Small intestine (tissue), 7 donors: ENCODE measurements around the gene TBCK. TPM values are rescaled to one million over a fixed set of nuclear protein-coding genes. Genes with fewer than 3 reads are reported as not detected.

Experiments used
- DNase-seq, 2 donors: peaks; one replicate each; pipeline versions ENCODE4 v3.0.0 to v3.0.0-alpha.2; 2013
- FAIRE-seq: peaks from 2 replicates; lab custom pipeline; 2012; peaks lifted over from hg19 to GRCh38; lab: Jason Lieb, UNC
- H3K27ac ChIP-seq, 3 donors: one replicate each; pipeline ENCODE4 v1.5.1; 2013; ENCODE audit warnings: low read length in 2 of 3, mild to moderate bottlenecking in 2 of 3, control low read depth in 1 of 3, inconsistent platforms in 1 of 3, low read depth in 1 of 3, moderate library complexity in 1 of 3
- H3K27me3 ChIP-seq, 3 donors: one replicate each; pipeline ENCODE4 v1.6.1; 2013; ENCODE audit warnings: low read length in 3 of 3, inconsistent platforms in 1 of 3; ENCODE audit not compliant: control insufficient read depth in 3 of 3, insufficient read depth in 3 of 3
- H3K36me3 ChIP-seq, 3 donors: one replicate each; pipeline ENCODE4 v1.6.1; 2013; ENCODE audit warnings: low read length in 3 of 3, inconsistent platforms in 1 of 3, low read depth in 1 of 3, mild to moderate bottlenecking in 1 of 3, moderate library complexity in 1 of 3; ENCODE audit not compliant: control insufficient read depth in 3 of 3, insufficient read depth in 2 of 3
- H3K4me1 ChIP-seq, 3 donors: one replicate each; pipeline ENCODE4 v1.6.1; 2013; ENCODE audit warnings: low read length in 2 of 3, inconsistent platforms in 1 of 3, low read depth in 1 of 3, mild to moderate bottlenecking in 1 of 3, moderate library complexity in 1 of 3; ENCODE audit not compliant: control insufficient read depth in 3 of 3, insufficient read depth in 2 of 3
- H3K4me3 ChIP-seq, 3 donors: one replicate each; pipeline ENCODE4 v1.5.1; 2013; ENCODE audit warnings: low read length in 3 of 3, control low read depth in 1 of 3, inconsistent platforms in 1 of 3, low read depth in 1 of 3, mild to moderate bottlenecking in 1 of 3, moderate library complexity in 1 of 3
- H3K9me3 ChIP-seq, 2 donors: one replicate each; pipeline ENCODE4 v1.6.1; 2013; ENCODE audit warnings: low read depth in 1 of 2, low read length in 1 of 2; ENCODE audit not compliant: control insufficient read depth in 2 of 2, insufficient read depth in 1 of 2
- WGBS, 3 donors: extraction: QIAGEN DNeasy Blood & Tissue Kit; methylation state at CpG; one replicate each; pipeline ENCODE4 v1.1.7; 2013; 5-methylcytosine and 5-hydroxymethylcytosine counted together
- polyA plus RNA-seq, 4 donors: library from polyadenylated mRNA; stranded (reverse) in 3 of 4; unstranded in 1 of 4; fragments of 200-250 nt in 3 of 4; fragments of 120-200 nt in 1 of 4; gene quantifications; one replicate each; pipeline versions ENCODE4 v1.2.1 to v1.2.3, GENCODE V29; 2013
- donor health status: healthy with polysubstance abuse.
- donor health status: control.
- donor health status: control.
- donor health status: Bipolar disorder and iron deficiency.
- donor health status: healthy.

Gene TBCK
- polyA plus RNA-seq, 4 donors = 5.1 to 31.6 (median 9.3) TPM

DNA sequence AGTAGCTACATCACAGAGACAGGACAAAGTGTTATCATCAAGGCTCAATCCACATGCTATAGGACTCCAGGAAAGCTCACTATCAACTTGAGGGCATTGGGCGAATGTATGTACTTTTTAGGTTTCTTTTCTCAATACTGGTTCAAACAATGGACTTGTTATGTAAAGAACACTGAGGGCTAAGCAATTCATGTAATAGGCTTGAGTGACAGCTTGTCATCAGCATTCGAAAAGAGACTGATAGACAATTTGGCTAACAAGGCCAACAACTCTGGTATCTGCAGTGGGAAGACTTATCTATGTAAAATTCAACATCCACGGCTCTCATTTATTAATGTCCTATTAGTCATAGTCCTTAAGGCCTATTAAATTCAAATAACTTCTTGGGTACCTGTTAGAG lies 279.7 kb downstream of the TBCK start:
- Histone ChIP-seq H3K4me3 (no peak overlapping the region), H3K27me3 (no peaks in the 10 kb centered on the region), H3K36me3 (no peaks in the 10 kb centered on the region), H3K27ac (no peak overlapping the region), H3K9me3 (peaks cover 0 to 7% of the 10 kb centered on the region in 2 donors), H3K4me1 (no peaks in the 10 kb centered on the region)
- no peak for DNase-seq
- 83 to 90% (median 90%) methylated on average over 3 of the region's 3 CpGs for WGBS, 3 donors
- no peak for FAIRE-seq

- peaks cover 0 to 7% of the 10 kb centered on the region in 2 donors for H3K9me3 ChIP-seq
- DNase-seq = no peak
- FAIRE-seq = no peak
- WGBS, 3 donors = 93 to 100% (median 95%) methylated on average over 1 of the region's 1 CpG
- no peaks in the 10 kb centered on the region for H3K4me1 ChIP-seq
- no peak overlapping the region for H3K27ac ChIP-seq
- H3K36me3 ChIP-seq = no peaks in the 10 kb centered on the region
- no peak overlapping the region for H3K4me3 ChIP-seq
- H3K27me3 ChIP-seq = no peaks in the 10 kb centered on the region
Observed at GRCh38 chr4:106035204-106035603, 280.8 kb downstream of the TBCK start.

DNA sequence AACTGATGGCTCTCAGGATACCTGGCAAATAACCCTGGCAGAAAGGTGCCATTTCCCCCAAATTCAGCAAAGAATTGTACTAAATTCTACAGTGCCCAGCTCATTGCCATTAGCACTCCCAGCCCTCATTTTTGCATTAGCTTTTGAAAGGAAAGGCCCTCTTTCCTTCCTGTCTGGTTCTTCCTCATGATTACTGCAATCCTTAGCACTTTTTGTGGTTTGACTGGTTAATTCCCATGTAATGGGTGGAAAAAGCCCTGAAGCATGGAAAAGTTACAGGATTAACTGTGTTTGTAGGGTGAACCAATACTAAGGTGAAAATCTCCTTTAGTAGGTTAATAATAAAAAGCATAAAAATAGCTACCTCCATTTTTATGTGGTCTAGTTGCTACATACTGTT lies 281.3 kb downstream of the TBCK start:
- H3K4me1 ChIP-seq = no peaks in the 10 kb centered on the region
- no peak overlapping the region for H3K4me3 ChIP-seq
- no peaks in the 10 kb centered on the region for H3K36me3 ChIP-seq
- no peaks in the 10 kb centered on the region for H3K27me3 ChIP-seq
- no peak overlapping the region for H3K27ac ChIP-seq
- FAIRE-seq (no peak), DNase-seq (no peak)
- H3K9me3 ChIP-seq = peaks cover 0 to 8% of the 10 kb centered on the region in 2 donors

GRCh38 chr4:106034220-106034619 lies 281.8 kb downstream of the TBCK start:
- WGBS, 3 donors = 78 to 91% (median 79%) methylated on average over 3 of the region's 3 CpGs
- H3K9me3 ChIP-seq = peaks cover 0 to 13% of the 10 kb centered on the region in 2 donors
- H3K4me1 ChIP-seq = no peaks in the 10 kb centered on the region
- DNase-seq (no peak), FAIRE-seq (no peak)
- H3K36me3 ChIP-seq = no peaks in the 10 kb centered on the region
- no peaks in the 10 kb centered on the region for H3K27me3 ChIP-seq
- no peak overlapping the region for H3K4me3 ChIP-seq
- no peak overlapping the region for H3K27ac ChIP-seq

DNA sequence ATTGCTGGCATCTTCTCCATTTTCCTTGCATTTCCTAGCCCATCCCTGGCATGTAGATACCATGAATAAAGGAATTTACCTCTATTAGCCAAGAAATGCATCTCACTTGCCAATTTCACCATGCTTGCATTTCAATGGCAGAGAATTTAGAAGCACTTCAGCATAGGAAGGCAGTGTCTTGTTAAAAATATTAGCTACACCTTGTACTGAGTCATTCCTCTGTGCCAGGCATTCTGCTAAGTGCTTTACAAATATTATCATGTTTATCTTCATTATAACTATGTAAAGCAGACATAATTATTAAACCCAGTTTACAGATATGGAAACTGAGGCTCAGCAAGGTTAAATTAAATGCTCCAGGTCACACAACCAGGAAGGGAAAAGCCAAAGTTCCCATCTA lies 282.5 kb downstream of the TBCK start:
- FAIRE-seq = no peak
- Histone ChIP-seq H3K36me3 (no peaks in the 10 kb centered on the region), H3K4me1 (no peaks in the 10 kb centered on the region), H3K9me3 (peaks cover 0 to 21% of the 10 kb centered on the region in 2 donors), H3K27me3 (no peaks in the 10 kb centered on the region), H3K27ac (no peak overlapping the region), H3K4me3 (no peak overlapping the region)
- no peak for DNase-seq

DNA sequence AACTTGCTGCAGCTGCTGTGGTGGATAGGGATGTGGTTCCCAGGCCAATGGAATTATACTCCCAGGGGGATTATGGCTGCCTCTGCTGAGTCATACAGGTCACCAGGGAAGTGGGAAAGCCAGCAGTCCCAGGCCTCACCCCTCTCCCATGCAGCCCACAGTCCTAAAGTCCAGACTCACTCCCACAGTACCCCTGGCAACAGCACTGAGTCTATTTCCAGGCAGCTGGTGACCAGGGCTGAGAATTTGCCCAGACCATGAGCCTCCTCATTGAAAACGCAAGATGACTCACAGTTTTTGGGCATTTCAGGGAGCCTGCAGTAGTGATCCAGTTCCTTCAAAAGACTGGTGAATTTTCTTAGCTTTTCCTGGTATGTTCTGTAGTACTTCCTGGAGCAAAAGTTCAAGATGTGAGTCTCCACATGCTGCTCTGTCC lies 283.1 kb downstream of the TBCK start:
- 73 to 85% (median 83%) methylated on average over 1 of the region's 1 CpG for WGBS, 3 donors
- H3K36me3 ChIP-seq = no peaks in the 10 kb centered on the region
- no peaks in the 10 kb centered on the region for H3K27me3 ChIP-seq
- peaks cover 0 to 21% of the 10 kb centered on the region in 2 donors for H3K9me3 ChIP-seq
- H3K4me3 ChIP-seq = no peak overlapping the region
- DNase-seq = peak in 1 of 2 donors; percentile 5
- H3K4me1 ChIP-seq = no peaks in the 10 kb centered on the region
- no peak for FAIRE-seq
- H3K27ac ChIP-seq = no peak overlapping the region

- 86 to 95% (median 89%) methylated on average over 2 of the region's 2 CpGs for WGBS, 3 donors
- Histone ChIP-seq H3K4me1 (peaks cover 0 to 2% (median 0%) of the 10 kb centered on the region in 3 donors), H3K36me3 (peaks cover 0 to 2% (median 0%) of the 10 kb centered on the region in 3 donors), H3K27me3 (no peaks in the 10 kb centered on the region), H3K9me3 (peaks cover 0 to 2% of the 10 kb centered on the region in 2 donors), H3K4me3 (no peak overlapping the region), H3K27ac (no peak overlapping the region)
- FAIRE-seq = no peak
- no peak for DNase-seq
Observed at GRCh38 chr4:106022454-106022853, 293.6 kb downstream of the TBCK start.

DNA sequence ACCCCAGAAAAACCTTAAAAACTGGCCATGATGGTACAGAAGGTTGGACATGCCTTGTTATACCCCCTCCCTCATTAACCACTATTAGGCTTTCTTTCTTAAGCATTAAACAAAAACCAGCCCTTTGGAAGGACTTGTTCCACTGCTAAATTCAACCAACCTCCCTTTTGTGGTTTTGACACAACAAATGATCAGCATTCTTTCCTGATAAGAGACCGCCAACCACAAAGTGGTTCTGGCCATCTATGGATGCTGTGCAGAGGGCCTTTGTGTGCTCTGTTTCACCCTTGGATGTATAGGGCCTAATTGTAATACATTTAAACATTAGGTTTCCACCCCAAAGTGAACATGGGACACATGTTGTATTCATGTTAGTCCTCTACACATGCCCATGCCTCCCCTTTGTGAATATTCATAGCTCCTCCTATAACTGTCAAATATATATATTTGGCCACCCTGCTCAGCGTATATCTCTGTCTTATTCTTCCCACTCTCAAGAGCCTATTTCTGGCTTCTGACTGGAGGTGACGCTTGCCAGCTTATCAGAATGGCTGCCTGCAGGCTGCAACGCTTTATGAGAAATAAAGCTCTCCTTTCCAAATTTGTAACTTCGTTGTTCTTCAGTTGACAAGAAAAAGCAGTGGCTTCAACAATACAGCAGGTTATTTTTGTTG lies 294.1 kb downstream of the TBCK start:
- H3K4me1 ChIP-seq = peaks cover 0 to 2% (median 0%) of the 10 kb centered on the region in 3 donors
- WGBS, 3 donors = 80 to 88% (median 85%) methylated on average over 5 of the region's 5 CpGs
- DNase-seq (no peak), FAIRE-seq (no peak)
- peaks cover 0 to 2% (median 0%) of the 10 kb centered on the region in 3 donors for H3K36me3 ChIP-seq
- no peak overlapping the region for H3K27ac ChIP-seq
- H3K4me3 ChIP-seq = no peak overlapping the region
- no peaks in the 10 kb centered on the region for H3K27me3 ChIP-seq
- no peaks in the 10 kb centered on the region for H3K9me3 ChIP-seq

GRCh38 chr4:106019771-106020170 lies 296.2 kb downstream of the TBCK start:
- H3K27ac ChIP-seq = no peak overlapping the region
- H3K9me3 ChIP-seq = peaks cover 0 to 5% of the 10 kb centered on the region in 2 donors
- no peak overlapping the region for H3K4me3 ChIP-seq
- peaks cover 0 to 2% (median 0%) of the 10 kb centered on the region in 3 donors for H3K4me1 ChIP-seq
- DNase-seq (no peak), FAIRE-seq (no peak)
- H3K36me3 ChIP-seq = peaks cover 0 to 2% (median 0%) of the 10 kb centered on the region in 3 donors
- no peaks in the 10 kb centered on the region for H3K27me3 ChIP-seq
